Endodermal cell (in vitro differentiated cells): Measurements from ENCODE around the gene SNX14. TPM values are rescaled to one million over a fixed set of nuclear protein-coding genes. Genes with fewer than 3 reads are reported as not detected.

Source experiments
- DNase-seq: peaks from one replicate; pipeline ENCODE4 v3.0.0-alpha.2; 2017
- H3K27ac ChIP-seq: 2 replicates; pipeline ENCODE4 v1.5.1; 2013; ENCODE audit warnings: mild to moderate bottlenecking, low read depth, low read length, moderate library complexity
- H3K27me3 ChIP-seq: 2 replicates; pipeline ENCODE4 v1.6.1; 2013; ENCODE audit warnings: mild to moderate bottlenecking, low read length, moderate library complexity; ENCODE audit not compliant: insufficient read depth, control insufficient read depth, poor library complexity, severe bottlenecking
- H3K36me3 ChIP-seq: 2 replicates; pipeline ENCODE4 v1.7.0; 2013; ENCODE audit warnings: mild to moderate bottlenecking, low read length, moderate library complexity; ENCODE audit not compliant: control insufficient read depth, insufficient read depth
- H3K4me1 ChIP-seq: one replicate; pipeline ENCODE4 v1.7.0; 2013; ENCODE audit warnings: low read length; ENCODE audit not compliant: control insufficient read depth, insufficient read depth
- H3K4me3 ChIP-seq: 2 replicates; pipeline ENCODE4 v1.5.1; 2013; ENCODE audit warnings: mild to moderate bottlenecking, low read length, moderate library complexity
- H3K9ac ChIP-seq: 2 replicates; pipeline ENCODE4 v1.6.1; 2013; ENCODE audit warnings: mild to moderate bottlenecking, low read length, moderate library complexity; ENCODE audit not compliant: poor library complexity, severe bottlenecking; ENCODE audit errors: extremely low read depth
- H3K9me3 ChIP-seq: 2 replicates; pipeline ENCODE4 v1.6.1; 2013; ENCODE audit warnings: mild to moderate bottlenecking, low read length, moderate library complexity; ENCODE audit not compliant: control insufficient read depth
- H3K27ac Mint-ChIP-seq: 2 replicates; pipeline ENCODE4 v1.8.0; 2020; ENCODE audit warnings: mixed read lengths
- H3K27me3 Mint-ChIP-seq: 2 replicates; pipeline ENCODE4 v1.8.0; 2021; ENCODE audit warnings: mild to moderate bottlenecking, mixed read lengths; ENCODE audit not compliant: insufficient read depth
- H3K36me3 Mint-ChIP-seq: 2 replicates; pipeline ENCODE4 v1.8.0; 2020; ENCODE audit warnings: low read depth, mixed read lengths
- H3K4me1 Mint-ChIP-seq: 2 replicates; pipeline ENCODE4 v1.8.0; 2020; ENCODE audit warnings: mixed read lengths
- H3K4me3 Mint-ChIP-seq: 2 replicates; pipeline ENCODE4 v1.8.0; 2020; ENCODE audit warnings: mild to moderate bottlenecking, moderate library complexity, mixed read lengths
- H3K9me3 Mint-ChIP-seq: 2 replicates; pipeline ENCODE4 v1.8.0; 2020; ENCODE audit warnings: mild to moderate bottlenecking, mixed read lengths
- CTCF ChIP-seq: fragments of 200-600 bp; sonication (generic); conservative IDR thresholded peaks from 2 replicates; pipeline ENCODE4 v1.5.0; 2021; ENCODE audit warnings: antibody characterized with exemption, mild to moderate bottlenecking
- WGBS, 2 experiments: methylation state at CpG; one replicate each; pipeline versions ENCODE4 v1.1.5 to v1.1.7; 2013; ENCODE audit warnings: missing lambda C conversion rate in 2 of 2, mixed read lengths in 1 of 2; ENCODE audit not compliant: insufficient coverage in 1 of 2, insufficient read length in 1 of 2; 5-methylcytosine and 5-hydroxymethylcytosine counted together
- total RNA-seq, 2 donors: library from RNA; stranded (reverse); fragmentation: NEBNext Ultra II Directional in 1 of 2; extraction: Animal tissue kit (Norgen Biotek cat#: 25700) in 1 of 2; gene quantifications; 2 replicates in 1 of 2; 3 replicates in 1 of 2; pipeline ENCODE4 v1.2.1, GENCODE V29; 2021

The SNX14 gene
- total RNA-seq, 2 donors from 2014 or later = 61.3 to 69.6 TPM

- Histone ChIP-seq H3K27me3 (no peaks in the 10 kb centered on the region), H3K36me3 (peaks cover 14% of the 10 kb centered on the region), H3K4me1 (no peaks in the 10 kb centered on the region), H3K4me3 (no peak overlapping the region), H3K9ac (no peak overlapping the region), H3K9me3 (no peaks in the 10 kb centered on the region), H3K27ac (no peak overlapping the region)
- WGBS, 2 experiments = 94 to 97% methylated on average over 11 of the region's 11 CpGs
- Mint-ChIP-seq H3K36me3 (peaks cover 2% of the 10 kb centered on the region), H3K9me3 (no peaks in the 10 kb centered on the region), H3K27me3 (peaks cover 3% of the 10 kb centered on the region), H3K4me3 (no peak overlapping the region), H3K27ac (no peak overlapping the region), H3K4me1 (no peaks in the 10 kb centered on the region)
- peak; percentile 43 for DNase-seq
- no peak for TF ChIP-seq CTCF
These were observed 7.2 kb upstream of the SNX14 start for GRCh38 chr6:85600713-85601313.

GRCh38 chr6:85594197-85594930 is 706 bp upstream of the SNX14 start:
- Mint-ChIP-seq H3K27ac (peak overlapping the region; percentile 97), H3K36me3 (peaks cover 17% of the 10 kb centered on the region), H3K4me3 (peak overlapping the region; percentile 95), H3K9me3 (peaks cover 11% of the 10 kb centered on the region), H3K27me3 (peaks cover 11% of the 10 kb centered on the region), H3K4me1 (peaks cover 11% of the 10 kb centered on the region)
- H3K4me3 ChIP-seq = peak overlapping the region; percentile 81
- H3K4me1 ChIP-seq = no peaks in the 10 kb centered on the region
- peak overlapping the region; percentile 82 for H3K9ac ChIP-seq
- TF ChIP-seq CTCF = no peak
- H3K9me3 ChIP-seq = no peaks in the 10 kb centered on the region
- 3 to 5% methylated on average over 13 to 33 of the region's 35 CpGs for WGBS, 2 experiments
- DNase-seq = no peak
- peak overlapping the region; percentile 67 for H3K27ac ChIP-seq
- H3K27me3 ChIP-seq = no peaks in the 10 kb centered on the region
- no peaks in the 10 kb centered on the region for H3K36me3 ChIP-seq

GRCh38 chr6:85592033-85592432 is 1.6 kb downstream of the SNX14 start:
- H3K36me3 ChIP-seq = no peaks in the 10 kb centered on the region
- H3K4me1 ChIP-seq = no peaks in the 10 kb centered on the region
- Mint-ChIP-seq H3K27me3 (peaks cover 11% of the 10 kb centered on the region), H3K36me3 (peaks cover 22% of the 10 kb centered on the region), H3K4me3 (peak overlapping the region; percentile 95), H3K27ac (no peak overlapping the region), H3K4me1 (peaks cover 11% of the 10 kb centered on the region), H3K9me3 (peaks cover 12% of the 10 kb centered on the region)
- H3K4me3 ChIP-seq = peak overlapping the region; percentile 48
- H3K9ac ChIP-seq = no peak overlapping the region
- TF ChIP-seq CTCF = no peak
- H3K27me3 ChIP-seq = no peaks in the 10 kb centered on the region
- no peak for DNase-seq
- H3K27ac ChIP-seq = no peak overlapping the region
- WGBS, 2 experiments = 100% methylated on average over 1 of the region's 1 CpG
- H3K9me3 ChIP-seq = no peaks in the 10 kb centered on the region
